PC-9 (cell line): ENCODE results near the gene HSPBAP1. TPM values are rescaled to one million over a fixed set of nuclear protein-coding genes. Genes with fewer than 3 reads are reported as not detected.

Experiments
- BruUV-seq: library from RNA; stranded (reverse); fragments of 400-500 nt; replicated peaks from 2 replicates; lab custom pipeline; 2021; lab: Mats Ljungman, UMichigan
- CTCF ChIA-PET: fragments of 300-600 bp; sonication (Branson Sonifier 250); formaldehyde crosslinking; loops from one replicate; lab custom pipeline; 2022; ENCODE audit warnings: antibody characterized with exemption; lab: Charles Lee
- POLR2A ChIA-PET: fragments of 300-600 bp; sonication (Branson Sonifier 250); formaldehyde crosslinking; loops from one replicate; lab custom pipeline; 2022; ENCODE audit warnings: antibody characterized with exemption; ENCODE audit not compliant: unreplicated experiment; lab: Charles Lee
- DNase-seq, 2 experiments: peaks; one replicate each; pipeline versions ENCODE4 v3.0.0 to v3.0.0-alpha.2; 2015 to 2022; ENCODE audit warnings: mixed read lengths in 1 of 2
- H2AFZ ChIP-seq: fragments of 200-600 bp; sonication (generic); 2 replicates; pipeline ENCODE4 v1.8.1; 2017; ENCODE audit warnings: antibody characterized with exemption
- H3F3A ChIP-seq: fragments of 200-600 bp; sonication (generic); 2 replicates; pipeline ENCODE4 v1.8.1; 2017; ENCODE audit warnings: antibody characterized with exemption, mild to moderate bottlenecking, low read depth; ENCODE audit not compliant: insufficient read depth
- H3K27ac ChIP-seq: fragments of 200-600 bp; sonication (generic); 2 replicates; pipeline ENCODE4 v1.6.1; 2016; ENCODE audit warnings: mixed run types
- H3K27me3 ChIP-seq: fragments of 200-600 bp; sonication (generic); 2 replicates; pipeline ENCODE4 v1.6.1; 2016; ENCODE audit warnings: low read depth, mixed run types; ENCODE audit not compliant: insufficient read depth
- H3K36me3 ChIP-seq: fragments of 200-600 bp; sonication (generic); 2 replicates; pipeline ENCODE4 v1.6.1; 2016; ENCODE audit warnings: low read depth, mixed run types
- H3K4me1 ChIP-seq: fragments of 200-600 bp; sonication (generic); replicated peaks from 2 replicates; pipeline ENCODE4 v1.6.1; 2016; ENCODE audit warnings: mixed run types; ENCODE audit not compliant: insufficient read depth
- H3K4me2 ChIP-seq: fragments of 200-600 bp; sonication (generic); 2 replicates; pipeline ENCODE4 v1.6.1; 2017; ENCODE audit warnings: mixed run types
- H3K4me3 ChIP-seq: fragments of 200-600 bp; sonication (generic); 2 replicates; pipeline ENCODE4 v1.6.1; 2016; ENCODE audit warnings: mixed run types
- H3K79me2 ChIP-seq: fragments of 200-600 bp; sonication (generic); 2 replicates; pipeline ENCODE4 v1.6.1; 2017; ENCODE audit warnings: low read depth, mixed run types
- H3K9me2 ChIP-seq: fragments of 200-600 bp; sonication (generic); 2 replicates; pipeline ENCODE4 v1.8.1; 2017; ENCODE audit warnings: mild to moderate bottlenecking; ENCODE audit not compliant: insufficient read depth
- H3K9me3 ChIP-seq: fragments of 200-600 bp; sonication (generic); 2 replicates; pipeline ENCODE4 v1.8.1; 2016; ENCODE audit warnings: low read depth; ENCODE audit not compliant: insufficient read depth
- H4K20me1 ChIP-seq: fragments of 200-600 bp; sonication (generic); 2 replicates; pipeline ENCODE4 v1.8.1; 2017; ENCODE audit not compliant: insufficient read depth
- EZH2 ChIP-seq: fragments of 200-600 bp; sonication (generic); IDR thresholded peaks from 2 replicates; pipeline ENCODE4 v1.8.0; 2017; ENCODE audit warnings: antibody characterized with exemption, low read depth
- intact Hi-C: fragments of 100-400 bp; cut with micrococcal nuclease; formaldehyde crosslinking; loops from one replicate; pipeline ENCODE4 v1.10.0; 2022; ENCODE audit not compliant: unreplicated experiment
- total RNA-seq: library from RNA; stranded (reverse); gene quantifications from 2 replicates; pipeline ENCODE4 v1.2.3, GENCODE V29; 2021
- TF ChIP-seq, protein P1 (sequence below): fragments of 200-600 bp; sonication (generic); conservative IDR thresholded peaks from 2 replicates; pipeline ENCODE4 v1.6.1; 2017; ENCODE audit warnings: mixed run types, antibody characterized with exemption, mild to moderate bottlenecking, moderate library complexity

HSPBAP1 gene
- total RNA-seq, 1 experiment from 2014 or later = 10.9 TPM

DNA sequence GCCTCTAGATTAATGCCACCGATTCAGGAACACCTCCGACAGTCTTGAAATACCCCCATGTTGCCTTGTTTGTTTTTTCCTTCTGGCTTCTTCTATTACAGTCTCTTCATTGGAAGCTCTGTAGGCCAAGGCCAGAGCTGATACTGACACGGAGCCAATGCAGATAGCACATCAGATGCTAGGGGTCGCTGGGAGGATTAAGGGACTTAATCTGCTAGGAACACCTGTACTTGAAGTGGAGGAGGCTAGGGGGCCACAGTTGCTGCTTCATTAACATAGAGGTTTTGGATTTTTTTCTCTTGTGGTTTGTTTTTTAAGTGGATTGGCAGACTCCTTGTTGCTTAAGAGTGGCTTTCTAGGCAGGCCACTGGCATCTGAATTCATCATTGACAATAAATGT, 63.4 kb downstream of the HSPBAP1 start:
- Histone ChIP-seq H3K27ac (no peak overlapping the region), H3K4me2 (no peak overlapping the region), H2AFZ (no peak overlapping the region), H3K79me2 (no peaks in the 10 kb centered on the region), H3F3A (no peaks in the 10 kb centered on the region), H3K27me3 (no peaks in the 10 kb centered on the region), H3K36me3 (no peaks in the 10 kb centered on the region), H3K4me1 (peaks cover 13% of the 10 kb centered on the region), H3K4me3 (no peak overlapping the region), H4K20me1 (no peaks in the 10 kb centered on the region), H3K9me3 (no peaks in the 10 kb centered on the region), H3K9me2 (no peaks in the 10 kb centered on the region)
- ChIA-PET CTCF (no interaction called here), POLR2A (no interaction called here)
- BruUV-seq = no TSS peak
- TF ChIP-seq EZH2 = no peak
- TF ChIP-seq, protein P1, sequence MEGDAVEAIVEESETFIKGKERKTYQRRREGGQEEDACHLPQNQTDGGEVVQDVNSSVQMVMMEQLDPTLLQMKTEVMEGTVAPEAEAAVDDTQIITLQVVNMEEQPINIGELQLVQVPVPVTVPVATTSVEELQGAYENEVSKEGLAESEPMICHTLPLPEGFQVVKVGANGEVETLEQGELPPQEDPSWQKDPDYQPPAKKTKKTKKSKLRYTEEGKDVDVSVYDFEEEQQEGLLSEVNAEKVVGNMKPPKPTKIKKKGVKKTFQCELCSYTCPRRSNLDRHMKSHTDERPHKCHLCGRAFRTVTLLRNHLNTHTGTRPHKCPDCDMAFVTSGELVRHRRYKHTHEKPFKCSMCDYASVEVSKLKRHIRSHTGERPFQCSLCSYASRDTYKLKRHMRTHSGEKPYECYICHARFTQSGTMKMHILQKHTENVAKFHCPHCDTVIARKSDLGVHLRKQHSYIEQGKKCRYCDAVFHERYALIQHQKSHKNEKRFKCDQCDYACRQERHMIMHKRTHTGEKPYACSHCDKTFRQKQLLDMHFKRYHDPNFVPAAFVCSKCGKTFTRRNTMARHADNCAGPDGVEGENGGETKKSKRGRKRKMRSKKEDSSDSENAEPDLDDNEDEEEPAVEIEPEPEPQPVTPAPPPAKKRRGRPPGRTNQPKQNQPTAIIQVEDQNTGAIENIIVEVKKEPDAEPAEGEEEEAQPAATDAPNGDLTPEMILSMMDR = no peak
- intact Hi-C loops = no loop called here
- DNase-seq = no peak

DNA sequence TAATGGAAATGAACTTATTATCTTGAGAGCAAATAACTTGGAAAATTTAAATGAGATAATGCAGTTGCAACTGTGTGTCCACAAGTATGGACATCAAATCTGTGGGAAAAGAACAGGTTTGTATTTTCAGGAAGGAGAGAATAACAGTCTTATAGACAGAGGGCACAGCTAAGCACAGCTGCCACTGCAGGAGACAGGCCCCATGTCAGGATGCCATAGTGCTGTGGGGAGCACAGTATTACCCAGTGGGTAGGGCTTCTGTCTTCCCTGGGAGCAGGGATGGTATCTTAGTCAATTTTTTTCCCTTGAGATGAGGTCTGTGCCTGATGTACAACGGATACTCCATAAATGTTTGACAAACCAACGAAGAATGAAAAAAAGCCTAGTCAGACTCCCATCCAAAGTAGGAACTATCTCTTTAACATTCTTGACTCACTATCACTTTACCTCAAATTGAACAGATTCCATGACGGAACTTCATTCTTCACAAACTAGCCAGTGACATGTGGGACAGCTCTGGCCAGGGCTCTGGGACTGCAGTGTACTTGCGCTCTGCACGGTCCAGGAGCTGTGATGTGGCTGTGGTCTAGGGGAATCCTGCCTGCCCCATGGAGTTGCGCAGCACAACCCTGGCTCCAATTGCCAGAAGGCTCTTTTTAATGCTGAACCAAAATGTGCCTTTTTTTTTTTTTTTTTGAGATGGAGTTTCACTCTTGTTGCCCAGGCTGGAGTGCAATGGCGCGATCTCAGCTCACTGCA, 64.7 kb downstream of the HSPBAP1 start:
- ChIA-PET CTCF (no interaction called here), POLR2A (interaction anchor here (0.7 kb wide), 2 partner anchors 202 to 390 kb away, joined by 6 to 8 read pairs; no protein-coding TSS in a partner anchor)
- H3F3A ChIP-seq = no peaks in the 10 kb centered on the region
- BruUV-seq = TSS peak; percentile 11
- no peak overlapping the region for H3K4me2 ChIP-seq
- no peak for TF ChIP-seq EZH2
- TF ChIP-seq, protein P1 = no peak
- peaks cover 13% of the 10 kb centered on the region for H3K4me1 ChIP-seq
- intact Hi-C loops = no loop called here
- H3K9me2 ChIP-seq = no peaks in the 10 kb centered on the region
- no peaks in the 10 kb centered on the region for H3K36me3 ChIP-seq
- no peak overlapping the region for H3K27ac ChIP-seq
- no peaks in the 10 kb centered on the region for H3K9me3 ChIP-seq
- H3K4me3 ChIP-seq = no peak overlapping the region
- no peak overlapping the region for H2AFZ ChIP-seq
- no peak for DNase-seq
- no peaks in the 10 kb centered on the region for H4K20me1 ChIP-seq
- no peaks in the 10 kb centered on the region for H3K27me3 ChIP-seq
- no peaks in the 10 kb centered on the region for H3K79me2 ChIP-seq

DNA sequence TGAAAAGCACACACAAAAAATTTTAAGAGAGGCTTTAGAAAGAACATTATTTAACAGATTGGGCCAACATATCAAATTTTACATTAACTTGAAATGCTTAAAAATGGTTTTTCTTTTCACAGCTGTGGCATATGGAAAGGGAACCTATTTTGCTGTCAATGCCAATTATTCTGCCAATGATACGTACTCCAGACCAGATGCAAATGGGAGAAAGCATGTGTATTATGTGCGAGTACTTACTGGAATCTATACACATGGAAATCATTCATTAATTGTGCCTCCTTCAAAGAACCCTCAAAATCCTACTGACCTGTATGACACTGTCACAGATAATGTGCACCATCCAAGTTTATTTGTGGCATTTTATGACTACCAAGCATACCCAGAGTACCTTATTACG, 65.4 kb downstream of the HSPBAP1 start:
- Histone ChIP-seq H3K36me3 (no peaks in the 10 kb centered on the region), H3K27ac (no peak overlapping the region), H4K20me1 (no peaks in the 10 kb centered on the region), H3K79me2 (no peaks in the 10 kb centered on the region), H3F3A (no peaks in the 10 kb centered on the region), H3K9me2 (no peaks in the 10 kb centered on the region), H3K4me2 (no peak overlapping the region), H3K27me3 (no peaks in the 10 kb centered on the region), H2AFZ (no peak overlapping the region), H3K9me3 (no peaks in the 10 kb centered on the region), H3K4me1 (peaks cover 8% of the 10 kb centered on the region), H3K4me3 (no peak overlapping the region)
- no TSS peak for BruUV-seq
- POLR2A ChIA-PET = interaction anchor here (0.7 kb wide), 1 partner anchor 389 kb away, joined by 8 read pairs; no protein-coding TSS in a partner anchor
- no peak for TF ChIP-seq EZH2
- TF ChIP-seq, protein P1 = no peak
- CTCF ChIA-PET = no interaction called here
- no peak for DNase-seq
- intact Hi-C loops = no loop called here
